KMS-11 (cell line): Measurements from ENCODE around the gene TMEM144.

Experiments
- H2AFZ ChIP-seq: fragments of 200-600 bp; sonication (generic); 2 replicates; pipeline ENCODE4 v1.6.1; 2016; ENCODE audit warnings: antibody characterized with exemption, mixed run types, low read depth
- H3K27ac ChIP-seq: fragments of 200-600 bp; sonication (generic); 2 replicates; pipeline ENCODE4 v1.6.1; 2016; ENCODE audit warnings: mild to moderate bottlenecking, mixed run types
- H3K27me3 ChIP-seq: fragments of 200-600 bp; sonication (generic); 2 replicates; pipeline ENCODE4 v1.6.1; 2017; ENCODE audit warnings: mild to moderate bottlenecking, low read depth, mixed run types, moderate library complexity; ENCODE audit not compliant: insufficient read depth
- H3K36me3 ChIP-seq: fragments of 200-600 bp; sonication (generic); 2 replicates; pipeline ENCODE4 v1.6.1; 2017; ENCODE audit warnings: mild to moderate bottlenecking, mixed run types; ENCODE audit not compliant: insufficient read depth
- H3K4me1 ChIP-seq: fragments of 200-600 bp; sonication (generic); 2 replicates; pipeline ENCODE4 v1.6.1; 2016; ENCODE audit warnings: mild to moderate bottlenecking, low read depth, mixed run types; ENCODE audit not compliant: poor library complexity, severe bottlenecking
- H3K4me2 ChIP-seq: fragments of 200-600 bp; sonication (generic); 2 replicates; pipeline ENCODE4 v1.7.0; 2016; ENCODE audit warnings: mild to moderate bottlenecking, mixed run types
- H3K4me3 ChIP-seq: fragments of 200-600 bp; sonication (generic); IDR thresholded peaks from 2 replicates; pipeline ENCODE4 v1.6.1; 2017; ENCODE audit warnings: low read depth, low read length, mixed read lengths; ENCODE audit not compliant: insufficient read depth
- H3K79me2 ChIP-seq: fragments of 200-600 bp; sonication (generic); 2 replicates; pipeline ENCODE4 v1.6.1; 2016; ENCODE audit warnings: low read depth, mixed run types; ENCODE audit not compliant: insufficient read depth
- H3K9ac ChIP-seq: fragments of 200-600 bp; sonication (generic); 2 replicates; pipeline ENCODE4 v1.6.1; 2016; ENCODE audit warnings: mild to moderate bottlenecking, mixed run types
- H4K20me1 ChIP-seq: fragments of 200-600 bp; sonication (generic); 2 replicates; pipeline ENCODE4 v1.6.1; 2016; ENCODE audit warnings: mild to moderate bottlenecking, mixed run types; ENCODE audit not compliant: insufficient read depth
- CTCF ChIP-seq: fragments of 200-600 bp; sonication (generic); conservative IDR thresholded peaks from 2 replicates; pipeline ENCODE4 v1.6.1; 2017; ENCODE audit warnings: low read depth, mild to moderate bottlenecking, antibody characterized with exemption, low read length, moderate library complexity, mixed read lengths

The TMEM144 gene

GRCh38 chr4:158239196-158239595 lies 28.9 kb downstream of the TMEM144 start:
- no peak overlapping the region for H3K4me3 ChIP-seq
- H4K20me1 ChIP-seq = no peaks in the 10 kb centered on the region
- no peaks in the 10 kb centered on the region for H3K27me3 ChIP-seq
- no peaks in the 10 kb centered on the region for H3K36me3 ChIP-seq
- no peaks in the 10 kb centered on the region for H3K4me1 ChIP-seq
- H3K9ac ChIP-seq = no peak overlapping the region
- no peak for TF ChIP-seq CTCF
- no peak overlapping the region for H3K27ac ChIP-seq
- H3K4me2 ChIP-seq = no peak overlapping the region
- H2AFZ ChIP-seq = no peak overlapping the region
- no peaks in the 10 kb centered on the region for H3K79me2 ChIP-seq

GRCh38 chr4:158243071-158243470 lies 32.8 kb downstream of the TMEM144 start:
- TF ChIP-seq CTCF = no peak
- H3K4me2 ChIP-seq = no peak overlapping the region

GRCh38 chr4:158250321-158250720 lies 40.0 kb downstream of the TMEM144 start:
- Histone ChIP-seq H3K4me1 (peaks cover 3% of the 10 kb centered on the region), H3K27me3 (no peaks in the 10 kb centered on the region), H3K79me2 (no peaks in the 10 kb centered on the region), H2AFZ (no peak overlapping the region), H3K4me3 (no peak overlapping the region), H3K9ac (no peak overlapping the region), H3K27ac (no peak overlapping the region), H3K36me3 (no peaks in the 10 kb centered on the region; the same call in 1 of the 2 replicates), H4K20me1 (no peaks in the 10 kb centered on the region), H3K4me2 (no peak overlapping the region)
- TF ChIP-seq CTCF = no peak

More at GRCh38 chr4:158243071-158243470, 32.8 kb downstream of the TMEM144 start:
- Histone ChIP-seq H3K4me1 (no peaks in the 10 kb centered on the region), H4K20me1 (no peaks in the 10 kb centered on the region), H2AFZ (no peak overlapping the region), H3K79me2 (no peaks in the 10 kb centered on the region), H3K27ac (no peak overlapping the region), H3K4me3 (no peak overlapping the region), H3K9ac (no peak overlapping the region), H3K36me3 (no peaks in the 10 kb centered on the region; the same call in 1 of the 2 replicates), H3K27me3 (no peaks in the 10 kb centered on the region)

- Histone ChIP-seq H4K20me1 (no peaks in the 10 kb centered on the region), H3K4me2 (no peak overlapping the region), H3K79me2 (no peaks in the 10 kb centered on the region), H3K27me3 (no peaks in the 10 kb centered on the region), H3K27ac (no peak overlapping the region), H3K9ac (no peak overlapping the region), H3K4me3 (no peak overlapping the region), H3K4me1 (peaks cover 3% of the 10 kb centered on the region), H2AFZ (no peak overlapping the region), H3K36me3 (no peaks in the 10 kb centered on the region)
- TF ChIP-seq CTCF = peak; percentile 78
Measured at GRCh38 chr4:158253350-158253980, 43.2 kb downstream of the TMEM144 start.
